ENCODE measurements around the gene LIPI. TPM values are rescaled to one million over a fixed set of nuclear protein-coding genes. Genes with fewer than 3 reads are reported as not detected.

The LIPI gene
- total and polyA plus RNA-seq, 8 donors = not detected

- intact Hi-C loops (cut with DNase I; ENCODE audit: low total_unique reads) = no loop called here
- Histone ChIP-seq H3K36me3 (no peaks in the 10 kb centered on the region), H3K4me3 (no peak overlapping the region), H3K27ac (no peak overlapping the region), H3K27me3 (no peaks in the 10 kb centered on the region), H3K9me3 (peaks cover 9 to 23% (median 20%) of the 10 kb centered on the region in 4 donors), H3K4me1 (no peaks in the 10 kb centered on the region)
- TF ChIP-seq, protein P1, sequence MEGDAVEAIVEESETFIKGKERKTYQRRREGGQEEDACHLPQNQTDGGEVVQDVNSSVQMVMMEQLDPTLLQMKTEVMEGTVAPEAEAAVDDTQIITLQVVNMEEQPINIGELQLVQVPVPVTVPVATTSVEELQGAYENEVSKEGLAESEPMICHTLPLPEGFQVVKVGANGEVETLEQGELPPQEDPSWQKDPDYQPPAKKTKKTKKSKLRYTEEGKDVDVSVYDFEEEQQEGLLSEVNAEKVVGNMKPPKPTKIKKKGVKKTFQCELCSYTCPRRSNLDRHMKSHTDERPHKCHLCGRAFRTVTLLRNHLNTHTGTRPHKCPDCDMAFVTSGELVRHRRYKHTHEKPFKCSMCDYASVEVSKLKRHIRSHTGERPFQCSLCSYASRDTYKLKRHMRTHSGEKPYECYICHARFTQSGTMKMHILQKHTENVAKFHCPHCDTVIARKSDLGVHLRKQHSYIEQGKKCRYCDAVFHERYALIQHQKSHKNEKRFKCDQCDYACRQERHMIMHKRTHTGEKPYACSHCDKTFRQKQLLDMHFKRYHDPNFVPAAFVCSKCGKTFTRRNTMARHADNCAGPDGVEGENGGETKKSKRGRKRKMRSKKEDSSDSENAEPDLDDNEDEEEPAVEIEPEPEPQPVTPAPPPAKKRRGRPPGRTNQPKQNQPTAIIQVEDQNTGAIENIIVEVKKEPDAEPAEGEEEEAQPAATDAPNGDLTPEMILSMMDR (IDR thresholded peaks at IDR 0.05) = no peak
- no peak for TF ChIP-seq EP300 (IDR thresholded peaks at IDR 0.05)
- no peak for DNase-seq
- WGBS, 5 donors = 50 to 85% (median 75%) methylated on average over 1 of the region's 1 CpG
Observed at GRCh38 chr21:14229399-14229798, 18.6 kb upstream of the LIPI start.

DNA sequence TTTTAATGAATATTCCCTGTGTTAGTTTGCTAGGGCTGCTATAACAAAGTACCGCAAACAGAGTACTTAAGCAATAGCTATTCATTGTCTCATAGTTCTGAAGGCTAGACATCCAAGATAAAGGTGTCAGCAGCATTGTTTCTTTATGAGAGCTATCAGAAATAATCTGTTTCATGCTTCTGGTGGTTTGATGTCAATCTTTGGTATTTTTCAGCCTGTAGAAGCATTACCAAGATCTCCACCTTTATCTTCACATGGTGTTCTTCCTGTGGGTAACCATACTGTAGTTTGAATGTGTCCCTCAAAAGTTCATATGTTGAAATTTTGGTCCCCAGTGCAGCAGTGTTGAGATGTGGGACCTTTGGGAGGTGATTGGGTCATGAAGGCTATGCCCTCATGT is 12.6 kb upstream of the LIPI start:
- WGBS, 5 donors = 86 to 97% (median 95%) methylated on average over 1 of the region's 1 CpG
- Histone ChIP-seq H3K27me3 (no peaks in the 10 kb centered on the region), H3K4me1 (no peaks in the 10 kb centered on the region), H3K9me3 (peaks cover 0 to under 1% (median under 1%) of the 10 kb centered on the region in 4 donors), H3K36me3 (no peaks in the 10 kb centered on the region), H3K4me3 (no peak overlapping the region), H3K27ac (no peak overlapping the region)
- TF ChIP-seq EP300 (IDR thresholded peaks at IDR 0.05) = no peak
- intact Hi-C loops (cut with DNase I; ENCODE audit: low total_unique reads) = no loop called here
- DNase-seq = no peak

- no peaks in the 10 kb centered on the region for H3K36me3 ChIP-seq
- peak within 1 kb of the TSS; percentile 58 to 87 (median 74) for H3K4me3 ChIP-seq
- TF ChIP-seq POLR2A (IDR thresholded peaks at IDR 0.05) (no peak), POLR2AphosphoS5 (IDR thresholded peaks at IDR 0.05) (no peak), EP300 (IDR thresholded peaks at IDR 0.05) (no peak)
- TF ChIP-seq, protein P1 (IDR thresholded peaks at IDR 0.05) = no peak
- peaks cover 0 to 19% (median 13%) of the 10 kb centered on the region in 4 donors for H3K4me1 ChIP-seq
- H3K27me3 ChIP-seq = peaks cover 0 to 13% (median 3%) of the 10 kb centered on the region in 3 donors
- DNase-seq = peak; percentile 81 to 93
- peak within 1 kb of the TSS in 3 of 5 donors; percentile 28 to 66 (median 56) for H3K27ac ChIP-seq
- H3K9me3 ChIP-seq = no peaks in the 10 kb centered on the region
- 1 to 3% (median 1%) methylated on average over 22 to 55 of the region's 55 CpGs for WGBS, 5 donors
- intact Hi-C loops (cut with DNase I; ENCODE audit: low total_unique reads) = no loop called here
Observed at GRCh38 chr21:14215971-14216641, 5.4 kb upstream of the LIPI start, which contains the start of gene RBM11. Gene RBM11, plus strand, starts transcription at chr21:14216157. Its CDS starts 30 bp downstream, at chr21:14216187.

GRCh38 chr21:14213164-14213563 is 2.4 kb upstream of the LIPI start:
- intact Hi-C loops (cut with DNase I; ENCODE audit: low total_unique reads) = no loop called here
- Histone ChIP-seq H3K36me3 (no peaks in the 10 kb centered on the region), H3K27me3 (peaks cover 0 to 13% (median 3%) of the 10 kb centered on the region in 3 donors)

More at GRCh38 chr21:14213164-14213563, 2.4 kb upstream of the LIPI start:
- TF ChIP-seq POLR2AphosphoS5 (IDR thresholded peaks at IDR 0.05) (no peak), POLR2A (IDR thresholded peaks at IDR 0.05) (no peak), EP300 (IDR thresholded peaks at IDR 0.05) (no peak)
- TF ChIP-seq, protein P1 (IDR thresholded peaks at IDR 0.05) = no peak
- no peak for DNase-seq
- Histone ChIP-seq H3K9me3 (no peaks in the 10 kb centered on the region), H3K27ac (no peak overlapping the region), H3K4me1 (peaks cover 0 to 19% (median 13%) of the 10 kb centered on the region in 4 donors), H3K4me3 (no peak overlapping the region)

Data from stomach (tissue), 9 donors.